Spleen (tissue), 7 donors: ENCODE results near the gene PRKCB.

ENCODE experiments used
- POLR2A ChIP-seq, 3 donors: fragments of 450-650 bp; IDR thresholded peaks; one replicate each; pipeline ENCODE4 v1.5.1; 2017; ENCODE audit warnings: antibody characterized with exemption in 3 of 3, mild to moderate bottlenecking in 1 of 3
- TF ChIP-seq, protein P1 (sequence below), 11 experiments: fragments of 200-600 bp in 7 of 11; fragments of 450-650 bp in 4 of 11; sonication (generic) in 4 of 11; IDR thresholded peaks in 8 of 11; conservative IDR thresholded peaks in 3 of 11; 1 replicate in 7 of 11; 2 replicates in 4 of 11; pipeline versions ENCODE4 v1.4.0 to v1.8.0; 2016 to 2021; ENCODE audit warnings: antibody characterized with exemption in 11 of 11, inconsistent platforms in 4 of 11, mild to moderate bottlenecking in 1 of 11
- donor health status: DM: no; HTN: no; CAD: no; lungs with moderate emphysema.
- donor health status: DM: no; HTN: no; CAD: no.
- donor health status: DM: no; HTN: no; CAD: no.

DNA sequence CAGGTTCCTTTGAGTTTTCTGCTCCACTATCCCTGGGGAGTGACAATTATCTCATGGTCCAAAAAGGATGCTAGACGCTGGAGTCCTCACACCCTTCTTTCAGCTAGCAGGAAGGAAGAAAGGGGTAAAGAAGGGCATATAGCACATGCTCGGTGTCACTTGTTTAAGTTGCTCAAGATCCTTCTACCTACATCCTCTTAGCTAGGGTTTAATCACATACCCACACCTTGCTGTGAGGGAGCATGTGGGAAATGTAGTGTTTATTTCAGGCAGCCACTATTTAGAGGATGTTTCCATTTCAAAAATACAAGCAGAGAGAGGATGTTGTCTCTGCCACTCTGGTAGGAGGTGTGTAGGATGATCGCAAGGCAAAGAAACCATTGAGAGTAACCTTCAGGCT is 4.5 kb downstream of the PRKCB start:
- TF ChIP-seq, protein P1, sequence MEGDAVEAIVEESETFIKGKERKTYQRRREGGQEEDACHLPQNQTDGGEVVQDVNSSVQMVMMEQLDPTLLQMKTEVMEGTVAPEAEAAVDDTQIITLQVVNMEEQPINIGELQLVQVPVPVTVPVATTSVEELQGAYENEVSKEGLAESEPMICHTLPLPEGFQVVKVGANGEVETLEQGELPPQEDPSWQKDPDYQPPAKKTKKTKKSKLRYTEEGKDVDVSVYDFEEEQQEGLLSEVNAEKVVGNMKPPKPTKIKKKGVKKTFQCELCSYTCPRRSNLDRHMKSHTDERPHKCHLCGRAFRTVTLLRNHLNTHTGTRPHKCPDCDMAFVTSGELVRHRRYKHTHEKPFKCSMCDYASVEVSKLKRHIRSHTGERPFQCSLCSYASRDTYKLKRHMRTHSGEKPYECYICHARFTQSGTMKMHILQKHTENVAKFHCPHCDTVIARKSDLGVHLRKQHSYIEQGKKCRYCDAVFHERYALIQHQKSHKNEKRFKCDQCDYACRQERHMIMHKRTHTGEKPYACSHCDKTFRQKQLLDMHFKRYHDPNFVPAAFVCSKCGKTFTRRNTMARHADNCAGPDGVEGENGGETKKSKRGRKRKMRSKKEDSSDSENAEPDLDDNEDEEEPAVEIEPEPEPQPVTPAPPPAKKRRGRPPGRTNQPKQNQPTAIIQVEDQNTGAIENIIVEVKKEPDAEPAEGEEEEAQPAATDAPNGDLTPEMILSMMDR (IDR thresholded peaks at IDR 0.05 in 8 of 11, conservative IDR thresholded peaks at IDR 0.05 in 3 of 11) = no peak
- no peak for TF ChIP-seq POLR2A (IDR thresholded peaks at IDR 0.05)
